Neural progenitor cell (in vitro differentiated cells): ENCODE results near the gene TMEM100.

Experiments used
- CTCF ChIP-seq: fragments of 200-600 bp; sonication (generic); IDR thresholded peaks from 2 replicates; pipeline ENCODE4 v1.5.1; 2017; ENCODE audit warnings: antibody characterized with exemption, mild to moderate bottlenecking
- EZH2 ChIP-seq: fragments of 200-600 bp; sonication (generic); IDR thresholded peaks from 2 replicates; pipeline ENCODE4 v1.6.1; 2017; ENCODE audit warnings: antibody characterized with exemption, mild to moderate bottlenecking, moderate library complexity
- EZH2phosphoT487 ChIP-seq: fragments of 200-600 bp; sonication (generic); IDR thresholded peaks from 2 replicates; pipeline ENCODE4 v1.6.1; 2017; ENCODE audit warnings: antibody characterized with exemption

GRCh38 chr17:55687037-55687436, 35.6 kb downstream of the TMEM100 start:
- TF ChIP-seq CTCF, result no peak
- TF ChIP-seq EZH2phosphoT487, result no peak
- no peak for TF ChIP-seq EZH2
